HCT116 (cell line): ENCODE data around the gene YKT6. TPM values are rescaled to one million over a fixed set of nuclear protein-coding genes. Genes with fewer than 3 reads are reported as not detected.

ENCODE experiments used
- ATAC-seq: fragments of 200-7000 bp; cut with Tn5 transposase; 2 replicates; pipeline ENCODE4 v1.9.1; 2020; ENCODE audit warnings: mild to moderate bottlenecking, moderate library complexity
- BruUV-seq: library from RNA; stranded (reverse); fragments of 400-500 nt; replicated peaks from 2 replicates; lab custom pipeline; 2021; lab: Mats Ljungman, UMichigan
- CTCF ChIA-PET: fragments of 300-600 bp; sonication (Branson Sonifier 250); formaldehyde crosslinking; loops from one replicate; lab custom pipeline; 2021; ENCODE audit warnings: antibody characterized with exemption; lab: Charles Lee
- POLR2A ChIA-PET: fragments of 300-600, 350-600 bp; sonication (Branson Sonifier 250); formaldehyde crosslinking; loops from one replicate; lab custom pipeline; 2021; ENCODE audit warnings: antibody characterized with exemption; lab: Charles Lee
- RAD21 ChIA-PET, 2 experiments: fragments of 300-600 bp; sonication (Branson Sonifier 250); formaldehyde crosslinking; loops; one replicate each; lab custom pipeline; 2023; ENCODE audit warnings: low total read pairs in 2 of 2; ENCODE audit not compliant: uncharacterized antibody in 2 of 2, unreplicated experiment in 2 of 2, low non-redundant PET in 1 of 2; lab: Charles Lee
- DNase-seq: peaks from one replicate; pipeline ENCODE4 v3.0.0-alpha.2; 2010; ENCODE audit warnings: low read depth, low spot score
- H2AFZ ChIP-seq: fragments of 200-600 bp; shearing (Covaris generic), sonication (generic); 2 replicates; pipeline ENCODE4 v1.6.1; 2017; ENCODE audit warnings: low read depth, mixed run types, mixed read lengths, antibody characterized with exemption, low read length; ENCODE audit not compliant: poor library complexity, severe bottlenecking
- H3K27ac ChIP-seq: 2 replicates; pipeline ENCODE4 v1.5.1; 2012; ENCODE audit warnings: low read depth, low read length
- H3K27me3 ChIP-seq: fragments of 200-600 bp; sonication (generic); 2 replicates; pipeline ENCODE4 v1.6.1; 2016; ENCODE audit warnings: mixed run types, low read length, mixed read lengths; ENCODE audit not compliant: insufficient read depth
- H3K36me3 ChIP-seq, 2 experiments: fragments of 200-500 bp in 1 of 2; fragments of 200-600 bp in 1 of 2; sonication (Bioruptor generic) in 1 of 2; sonication (generic) in 1 of 2; 2 replicates each; pipeline versions ENCODE4 v1.5.1 to v1.6.1; 2014 to 2016; ENCODE audit warnings: low read length in 2 of 2, inconsistent platforms in 1 of 2, mixed read lengths in 1 of 2, mixed run types in 1 of 2; ENCODE audit not compliant: insufficient read depth in 2 of 2, control insufficient read depth in 1 of 2
- H3K4me1 ChIP-seq, 2 experiments: fragments of 200-600 bp in 1 of 2; sonication (generic) in 1 of 2; 2 replicates each; pipeline versions ENCODE4 v1.5.1 to v1.6.1; 2012 to 2017; ENCODE audit warnings: low read length in 2 of 2, inconsistent platforms in 1 of 2, mild to moderate bottlenecking in 1 of 2, mixed read lengths in 1 of 2, mixed run types in 1 of 2, moderate library complexity in 1 of 2; ENCODE audit not compliant: insufficient read depth in 2 of 2, control insufficient read depth in 1 of 2
- H3K4me2 ChIP-seq: fragments of 200-600 bp; sonication (generic); 2 replicates; pipeline ENCODE4 v1.6.1; 2017; ENCODE audit warnings: mixed run types, low read length, mixed read lengths
- H3K4me3 ChIP-seq, 2 experiments: fragments of 200-600 bp in 1 of 2; sonication (generic) in 1 of 2; replicated peaks in 1 of 2; 2 replicates each; pipeline ENCODE4 v1.5.1; 2011 to 2016; ENCODE audit warnings: low read length in 2 of 2, control low read depth in 1 of 2, low read depth in 1 of 2, mild to moderate bottlenecking in 1 of 2, mixed read lengths in 1 of 2, mixed run types in 1 of 2
- H3K79me2 ChIP-seq: fragments of 200-600 bp; sonication (generic); 2 replicates; pipeline ENCODE4 v1.6.1; 2017; ENCODE audit warnings: mild to moderate bottlenecking, mixed run types, low read length, moderate library complexity, mixed read lengths; ENCODE audit not compliant: insufficient read depth
- H3K9ac ChIP-seq: fragments of 200-600 bp; sonication (generic); 2 replicates; pipeline ENCODE4 v1.6.1; 2016; ENCODE audit warnings: low read length, mixed read lengths
- H3K9me2 ChIP-seq: fragments of 200-600 bp; sonication (generic), shearing (Covaris generic); 2 replicates; pipeline ENCODE4 v1.6.1; 2017; ENCODE audit warnings: mixed run types, mild to moderate bottlenecking, moderate library complexity; ENCODE audit not compliant: insufficient read depth
- H3K9me3 ChIP-seq, 2 experiments: fragments of 200-500 bp in 1 of 2; fragments of 200-600 bp in 1 of 2; sonication (Bioruptor generic) in 1 of 2; sonication (generic) in 1 of 2; 2 replicates each; pipeline ENCODE4 v1.6.1; 2014 to 2017; ENCODE audit warnings: low read length in 2 of 2, mixed read lengths in 2 of 2, inconsistent platforms in 1 of 2, low read depth in 1 of 2, mild to moderate bottlenecking in 1 of 2, mixed run types in 1 of 2, moderate library complexity in 1 of 2; ENCODE audit not compliant: control insufficient read depth in 1 of 2, insufficient read depth in 1 of 2
- H4K20me1 ChIP-seq: fragments of 200-600 bp; sonication (generic), shearing (Covaris generic); 2 replicates; pipeline ENCODE4 v1.6.1; 2017; ENCODE audit warnings: mixed run types, mild to moderate bottlenecking, moderate library complexity; ENCODE audit not compliant: insufficient read depth
- CBX3 ChIP-seq: IDR thresholded peaks from 2 replicates; pipeline ENCODE4 v1.6.1; 2012; ENCODE audit warnings: low read depth
- CEBPB ChIP-seq: IDR thresholded peaks from 2 replicates; pipeline ENCODE4 v1.6.1; 2012; ENCODE audit warnings: low read depth
- EGR1 ChIP-seq: IDR thresholded peaks from 2 replicates; pipeline ENCODE4 v1.6.1; 2012; ENCODE audit warnings: low read depth
- ELF1 ChIP-seq: IDR thresholded peaks from 2 replicates; pipeline ENCODE4 v1.6.1; 2012; ENCODE audit warnings: low read depth, borderline replicate concordance
- EZH2 ChIP-seq: fragments of 200-600 bp; sonication (generic); IDR thresholded peaks from 2 replicates; pipeline ENCODE4 v1.6.1; 2017; ENCODE audit warnings: antibody characterized with exemption, mixed run types
- EZH2phosphoT487 ChIP-seq: fragments of 200-600 bp; IDR thresholded peaks from 2 replicates; pipeline ENCODE4 v1.6.1; 2018; ENCODE audit warnings: antibody characterized with exemption, borderline replicate concordance
- FOSL1 ChIP-seq: IDR thresholded peaks from 2 replicates; pipeline ENCODE4 v1.6.1; 2012; ENCODE audit warnings: low read depth
- POLR2A ChIP-seq: IDR thresholded peaks from 2 replicates; pipeline ENCODE4 v1.7.0; 2011; ENCODE audit warnings: borderline replicate concordance; ENCODE audit not compliant: insufficient read depth, insufficient read length; ENCODE audit errors: extremely low read depth
- POLR2AphosphoS5 ChIP-seq: IDR thresholded peaks from 2 replicates; pipeline ENCODE4 v1.6.1; 2011; ENCODE audit warnings: mild to moderate bottlenecking, low read depth, low read length, moderate library complexity
- SP1 ChIP-seq: IDR thresholded peaks from 2 replicates; pipeline ENCODE4 v1.6.1; 2012; ENCODE audit warnings: low read depth
- SRF ChIP-seq: IDR thresholded peaks from 2 replicates; pipeline ENCODE4 v1.6.1; 2012; ENCODE audit warnings: low read depth
- TCF7L2 ChIP-seq: IDR thresholded peaks from 2 replicates; pipeline ENCODE4 v1.7.0; 2011; ENCODE audit warnings: borderline replicate concordance, inconsistent platforms; ENCODE audit not compliant: insufficient read depth, insufficient read length; ENCODE audit errors: extremely low read depth
- YY1 ChIP-seq: IDR thresholded peaks from 2 replicates; pipeline ENCODE4 v1.6.1; 2011; ENCODE audit warnings: low read length, low read depth, moderate library complexity, mild to moderate bottlenecking; ENCODE audit not compliant: insufficient replicate concordance; ENCODE audit errors: extremely low read depth
- ZFX ChIP-seq: fragments of 450-650 bp; IDR thresholded peaks from 2 replicates; pipeline ENCODE4 v1.6.1; 2017
- ZNF274 ChIP-seq: fragments of 200-500 bp; sonication (Bioruptor generic); IDR thresholded peaks from 2 replicates; pipeline ENCODE4 v1.6.1; 2014; ENCODE audit warnings: mild to moderate bottlenecking, low read depth, low read length, inconsistent platforms
- intact Hi-C: fragments of 100-400 bp; cut with micrococcal nuclease; formaldehyde crosslinking; loops from 2 replicates; pipeline ENCODE4 v1.10.0; 2022
- total RNA-seq: library from RNA; stranded (reverse); gene quantifications from one replicate; pipeline ENCODE4 v1.2.1, GENCODE V29; 2021; ENCODE audit not compliant: unreplicated experiment
- TF ChIP-seq, protein P1 (sequence below): IDR thresholded peaks from 2 replicates; pipeline ENCODE4 v1.6.1; 2011; ENCODE audit warnings: mild to moderate bottlenecking, low read length, moderate library complexity; ENCODE audit not compliant: insufficient replicate concordance; ENCODE audit errors: extremely low read depth
- TF ChIP-seq, protein P2 (sequence below), 3 experiments: fragments of 200-600 bp in 1 of 3; sonication (generic) in 1 of 3; IDR thresholded peaks in 2 of 3; conservative IDR thresholded peaks in 1 of 3; 2 replicates each; pipeline ENCODE4 v1.5.1; 2012 to 2017; ENCODE audit warnings: low read depth in 2 of 3, low read length in 2 of 3, antibody characterized with exemption in 1 of 3, borderline replicate concordance in 1 of 3, control low read depth in 1 of 3, mild to moderate bottlenecking in 1 of 3, mixed read lengths in 1 of 3, mixed run types in 1 of 3, moderate library complexity in 1 of 3; ENCODE audit not compliant: insufficient read depth in 1 of 3
- TF ChIP-seq, protein P3 (sequence below): IDR thresholded peaks from 2 replicates; pipeline ENCODE4 v1.6.1; 2012

Gene YKT6
- total RNA-seq, 1 experiment from 2014 or later = 84.8 TPM

DNA sequence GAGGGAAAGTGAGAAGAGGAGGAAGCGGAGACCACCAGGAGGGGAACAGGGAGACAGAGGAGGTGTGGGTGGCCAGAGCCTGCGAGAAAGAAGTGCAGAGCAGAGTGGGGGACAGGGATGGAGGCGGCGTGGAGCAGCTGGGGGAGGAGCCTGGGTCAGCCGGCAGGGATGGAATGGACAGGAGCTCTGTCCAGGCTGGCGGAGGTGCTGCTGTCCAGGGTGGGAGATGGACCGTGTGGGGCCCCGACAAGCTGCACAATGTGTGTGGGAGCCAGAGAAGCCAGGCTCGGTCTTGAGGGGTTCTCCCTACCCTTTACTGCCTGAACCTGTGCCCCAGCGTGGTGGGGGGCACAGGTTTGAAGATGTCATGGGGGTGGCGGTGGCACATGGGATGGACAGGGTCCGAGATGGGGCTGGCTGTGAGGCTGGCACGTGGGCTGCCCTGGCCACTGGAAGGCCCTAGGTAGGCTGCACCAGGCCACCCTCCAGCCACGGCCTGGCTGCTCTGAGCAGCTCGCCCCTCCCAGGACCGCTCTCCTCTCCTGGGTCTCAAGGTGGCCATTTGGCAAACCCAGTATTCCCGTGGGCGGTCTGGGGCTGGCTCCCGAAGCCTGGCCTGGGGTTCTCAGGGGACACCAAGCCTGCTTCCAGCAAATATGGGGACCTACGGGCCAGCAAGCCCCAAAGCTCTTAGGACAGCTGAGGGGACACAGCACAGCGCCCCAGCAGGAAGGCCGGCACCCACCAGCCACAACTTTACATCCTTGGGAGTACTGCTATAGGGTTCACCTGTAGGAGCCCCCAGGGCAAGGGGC is 32.3 kb downstream of the YKT6 start:
- ChIA-PET POLR2A (no interaction called here), RAD21 (no interaction called here), CTCF (no interaction called here)
- DNase-seq = no peak
- intact Hi-C loops = no loop called here
- H2AFZ ChIP-seq = no peak overlapping the region
- no peak for ATAC-seq
- no peaks in the 10 kb centered on the region for H3K9me3 ChIP-seq
- no peaks in the 10 kb centered on the region for H4K20me1 ChIP-seq
- no peaks in the 10 kb centered on the region for H3K36me3 ChIP-seq
- H3K27me3 ChIP-seq = no peaks in the 10 kb centered on the region
- no peaks in the 10 kb centered on the region for H3K9me2 ChIP-seq
- H3K79me2 ChIP-seq = no peaks in the 10 kb centered on the region
- no peak for TF ChIP-seq FOSL1
- no peak for TF ChIP-seq ELF1
- TF ChIP-seq EZH2phosphoT487 = no peak
- TF ChIP-seq POLR2A = no peak
- no peak for TF ChIP-seq ZFX
- TF ChIP-seq ZNF274 = no peak
- TF ChIP-seq SP1 = no peak
- TF ChIP-seq POLR2AphosphoS5 = no peak
- TF ChIP-seq CEBPB = no peak
- TF ChIP-seq, protein P1, sequence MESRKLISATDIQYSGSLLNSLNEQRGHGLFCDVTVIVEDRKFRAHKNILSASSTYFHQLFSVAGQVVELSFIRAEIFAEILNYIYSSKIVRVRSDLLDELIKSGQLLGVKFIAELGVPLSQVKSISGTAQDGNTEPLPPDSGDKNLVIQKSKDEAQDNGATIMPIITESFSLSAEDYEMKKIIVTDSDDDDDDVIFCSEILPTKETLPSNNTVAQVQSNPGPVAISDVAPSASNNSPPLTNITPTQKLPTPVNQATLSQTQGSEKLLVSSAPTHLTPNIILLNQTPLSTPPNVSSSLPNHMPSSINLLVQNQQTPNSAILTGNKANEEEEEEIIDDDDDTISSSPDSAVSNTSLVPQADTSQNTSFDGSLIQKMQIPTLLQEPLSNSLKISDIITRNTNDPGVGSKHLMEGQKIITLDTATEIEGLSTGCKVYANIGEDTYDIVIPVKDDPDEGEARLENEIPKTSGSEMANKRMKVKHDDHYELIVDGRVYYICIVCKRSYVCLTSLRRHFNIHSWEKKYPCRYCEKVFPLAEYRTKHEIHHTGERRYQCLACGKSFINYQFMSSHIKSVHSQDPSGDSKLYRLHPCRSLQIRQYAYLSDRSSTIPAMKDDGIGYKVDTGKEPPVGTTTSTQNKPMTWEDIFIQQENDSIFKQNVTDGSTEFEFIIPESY = no peak
- no peak for TF ChIP-seq EGR1
- TF ChIP-seq TCF7L2 = no peak
- TF ChIP-seq YY1 = no peak
- TF ChIP-seq CBX3 = no peak
- no peak for TF ChIP-seq EZH2
- TF ChIP-seq, protein P2, sequence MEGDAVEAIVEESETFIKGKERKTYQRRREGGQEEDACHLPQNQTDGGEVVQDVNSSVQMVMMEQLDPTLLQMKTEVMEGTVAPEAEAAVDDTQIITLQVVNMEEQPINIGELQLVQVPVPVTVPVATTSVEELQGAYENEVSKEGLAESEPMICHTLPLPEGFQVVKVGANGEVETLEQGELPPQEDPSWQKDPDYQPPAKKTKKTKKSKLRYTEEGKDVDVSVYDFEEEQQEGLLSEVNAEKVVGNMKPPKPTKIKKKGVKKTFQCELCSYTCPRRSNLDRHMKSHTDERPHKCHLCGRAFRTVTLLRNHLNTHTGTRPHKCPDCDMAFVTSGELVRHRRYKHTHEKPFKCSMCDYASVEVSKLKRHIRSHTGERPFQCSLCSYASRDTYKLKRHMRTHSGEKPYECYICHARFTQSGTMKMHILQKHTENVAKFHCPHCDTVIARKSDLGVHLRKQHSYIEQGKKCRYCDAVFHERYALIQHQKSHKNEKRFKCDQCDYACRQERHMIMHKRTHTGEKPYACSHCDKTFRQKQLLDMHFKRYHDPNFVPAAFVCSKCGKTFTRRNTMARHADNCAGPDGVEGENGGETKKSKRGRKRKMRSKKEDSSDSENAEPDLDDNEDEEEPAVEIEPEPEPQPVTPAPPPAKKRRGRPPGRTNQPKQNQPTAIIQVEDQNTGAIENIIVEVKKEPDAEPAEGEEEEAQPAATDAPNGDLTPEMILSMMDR (IDR thresholded peaks at IDR 0.05 in 2 of 3, conservative IDR thresholded peaks at IDR 0.05 in 1 of 3; ENCODE audit: borderline replicate concordance in 1 of 3, insufficient read depth in 1 of 3, low read depth in 2 of 3, low read length in 2 of 3) = no peak
- TF ChIP-seq, protein P3, sequence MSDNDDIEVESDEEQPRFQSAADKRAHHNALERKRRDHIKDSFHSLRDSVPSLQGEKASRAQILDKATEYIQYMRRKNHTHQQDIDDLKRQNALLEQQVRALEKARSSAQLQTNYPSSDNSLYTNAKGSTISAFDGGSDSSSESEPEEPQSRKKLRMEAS = no peak
- TF ChIP-seq SRF = no peak
- H3K4me3 ChIP-seq = no peak overlapping the region
- no peak overlapping the region for H3K9ac ChIP-seq
- BruUV-seq = no TSS peak
- no peaks in the 10 kb centered on the region for H3K4me1 ChIP-seq
- no peak overlapping the region for H3K27ac ChIP-seq
- no peak overlapping the region for H3K4me2 ChIP-seq
